Activated B cell treated with CpG ODN at 0.5 μM for 24 hours (primary cell): Measurements from ENCODE around the gene SLC9A9. TPM values are rescaled to one million over a fixed set of nuclear protein-coding genes. Genes with fewer than 3 reads are reported as not detected.

Source experiments
- ATAC-seq: fragments of 200-7000 bp; cut with Tn5 transposase; one replicate; pipeline ENCODE4 v1.10.0; 2021; ENCODE audit warnings: low read depth, mild to moderate bottlenecking, moderate library complexity
- CTCF ChIA-PET: fragments of 350-600 bp; sonication (Branson Sonifier 250); formaldehyde crosslinking; loops from one replicate; lab custom pipeline; 2021; ENCODE audit warnings: antibody characterized with exemption; lab: Charles Lee
- POLR2A ChIA-PET: fragments of 350-600 bp; sonication (Branson Sonifier 250); formaldehyde crosslinking; loops from one replicate; lab custom pipeline; 2021; ENCODE audit warnings: antibody characterized with exemption; lab: Charles Lee
- DNase-seq: peaks from one replicate; pipeline ENCODE4 v3.0.0; 2022
- H3K27ac Mint-ChIP-seq: one replicate; pipeline ENCODE4 v1.8.0; 2020; ENCODE audit warnings: mixed read lengths
- H3K27me3 Mint-ChIP-seq: one replicate; pipeline ENCODE4 v1.8.0; 2021; ENCODE audit warnings: mixed read lengths
- H3K36me3 Mint-ChIP-seq: one replicate; pipeline ENCODE4 v1.8.0; 2021; ENCODE audit warnings: low read depth, mixed read lengths
- H3K4me1 Mint-ChIP-seq: one replicate; pipeline ENCODE4 v1.8.0; 2021; ENCODE audit warnings: mixed read lengths
- H3K4me3 Mint-ChIP-seq: one replicate; pipeline ENCODE4 v1.8.0; 2020; ENCODE audit warnings: mild to moderate bottlenecking, mixed read lengths
- H3K9me3 Mint-ChIP-seq: one replicate; pipeline ENCODE4 v1.8.0; 2020; ENCODE audit warnings: mixed read lengths
- CTCF ChIP-seq: fragments of 200-600 bp; IDR thresholded peaks from one replicate; pipeline ENCODE4 v1.8.0; 2022; ENCODE audit warnings: antibody characterized with exemption, mild to moderate bottlenecking
- intact Hi-C: fragments of 100-400 bp; cut with micrococcal nuclease; formaldehyde crosslinking; loops from one replicate; pipeline ENCODE4 v1.15.1; 2024
- total RNA-seq: library from RNA; stranded (reverse); gene quantifications from 2 replicates; pipeline ENCODE4 v1.2.3, GENCODE V29; 2022

The SLC9A9 gene
- total RNA-seq, 1 donor from 2014 or later: 9.4 TPM

- Mint-ChIP-seq H3K27me3 (no peaks in the 10 kb centered on the region), H3K9me3 (no peaks in the 10 kb centered on the region), H3K27ac (no peak overlapping the region), H3K36me3 (no peaks in the 10 kb centered on the region), H3K4me3 (no peak overlapping the region), H3K4me1 (no peaks in the 10 kb centered on the region)
- no peak for TF ChIP-seq CTCF
- ChIA-PET POLR2A (no interaction called here), CTCF (no interaction called here)
- DNase-seq (no peak), ATAC-seq (no peak)
- intact Hi-C loops: no loop called here
These were observed 189.4 kb downstream of the SLC9A9 start for GRCh38 chr3:143658861-143659260.

GRCh38 chr3:143658116-143658515 is 190.2 kb downstream of the SLC9A9 start:
- H3K4me1 Mint-ChIP-seq: no peaks in the 10 kb centered on the region
- H3K9me3 Mint-ChIP-seq: no peaks in the 10 kb centered on the region
- CTCF ChIA-PET: no interaction called here
- DNase-seq (no peak), ATAC-seq (no peak)
- no peaks in the 10 kb centered on the region for H3K36me3 Mint-ChIP-seq
- intact Hi-C loops: no loop called here
- no peak for TF ChIP-seq CTCF
- H3K27ac Mint-ChIP-seq: no peak overlapping the region
- no peaks in the 10 kb centered on the region for H3K27me3 Mint-ChIP-seq
- H3K4me3 Mint-ChIP-seq: no peak overlapping the region
- POLR2A ChIA-PET: no interaction called here

GRCh38 chr3:143657391-143657790 is 190.9 kb downstream of the SLC9A9 start:
- no peak for DNase-seq
- peaks cover 1% of the 10 kb centered on the region for H3K36me3 Mint-ChIP-seq

GRCh38 chr3:143654906-143655305 is 193.4 kb downstream of the SLC9A9 start:
- no peak for TF ChIP-seq CTCF
- DNase-seq (no peak), ATAC-seq (no peak)
- Mint-ChIP-seq H3K4me3 (no peak overlapping the region), H3K27ac (no peak overlapping the region), H3K27me3 (no peaks in the 10 kb centered on the region), H3K9me3 (no peaks in the 10 kb centered on the region), H3K4me1 (no peaks in the 10 kb centered on the region), H3K36me3 (peaks cover 12% of the 10 kb centered on the region)
- POLR2A ChIA-PET: no interaction called here
- intact Hi-C loops: no loop called here
- CTCF ChIA-PET: interaction anchor here (1.0 to 1.1 kb wide), 2 partner anchors 11 to 20 kb away, joined by 3 to 5 read pairs; no protein-coding TSS in a partner anchor

More at GRCh38 chr3:143657391-143657790, 190.9 kb downstream of the SLC9A9 start:
- ChIA-PET POLR2A (no interaction called here), CTCF (no interaction called here)
- Mint-ChIP-seq H3K4me3 (no peak overlapping the region), H3K4me1 (no peaks in the 10 kb centered on the region), H3K27ac (no peak overlapping the region), H3K9me3 (no peaks in the 10 kb centered on the region), H3K27me3 (no peaks in the 10 kb centered on the region)
- no peak for TF ChIP-seq CTCF
- intact Hi-C loops: no loop called here
- ATAC-seq: no peak

- Mint-ChIP-seq H3K4me3 (no peak overlapping the region), H3K4me1 (no peaks in the 10 kb centered on the region), H3K36me3 (peaks cover 16% of the 10 kb centered on the region), H3K9me3 (no peaks in the 10 kb centered on the region), H3K27me3 (no peaks in the 10 kb centered on the region), H3K27ac (no peak overlapping the region)
- POLR2A ChIA-PET: no interaction called here
- no peak for ATAC-seq
- no peak for DNase-seq
- intact Hi-C loops: no loop called here
- CTCF ChIA-PET: interaction anchor here (1.0 to 1.1 kb wide), 2 partner anchors 10 to 21 kb away, joined by 3 to 5 read pairs; no protein-coding TSS in a partner anchor
- no peak for TF ChIP-seq CTCF
These were observed 194.3 kb downstream of the SLC9A9 start for GRCh38 chr3:143653935-143654334.
